Endothelial cell of umbilical vein (primary cell): Measurements from ENCODE around the gene SEMA3G. TPM values are rescaled to one million over a fixed set of nuclear protein-coding genes. Genes with fewer than 3 reads are reported as not detected.

Experiments
- BruUV-seq: library from RNA; stranded (reverse); fragments of 400-500 nt; replicated peaks from 2 replicates; lab custom pipeline; 2021; lab: Mats Ljungman, UMichigan
- CTCF ChIA-PET: fragments of 300-600, 350-600 bp; sonication (Branson Sonifier 250); formaldehyde crosslinking; loops from one replicate; lab custom pipeline; 2021; ENCODE audit warnings: antibody characterized with exemption, inconsistent platforms; lab: Charles Lee
- POLR2A ChIA-PET: fragments of 300-600, 350-600 bp; sonication (Branson Sonifier 250); formaldehyde crosslinking; loops from one replicate; lab custom pipeline; 2021; ENCODE audit warnings: antibody characterized with exemption, inconsistent platforms; lab: Charles Lee
- DNase-seq: peaks from one replicate; pipeline ENCODE4 v3.0.0-alpha.2; 2011; ENCODE audit warnings: low read depth, low spot score
- FAIRE-seq: peaks from 2 replicates; lab custom pipeline; 2011; peaks lifted over from hg19 to GRCh38; lab: Jason Lieb, UNC
- H2AFZ ChIP-seq: 2 replicates; pipeline ENCODE4 v1.6.0; 2012; ENCODE audit warnings: low read depth, low read length, control low read depth, inconsistent platforms
- H3K27ac ChIP-seq: 2 replicates; pipeline ENCODE4 v1.5.1; 2011; ENCODE audit warnings: low read depth, mild to moderate bottlenecking, control low read depth, low read length, moderate library complexity; ENCODE audit not compliant: insufficient read depth
- H3K27me3 ChIP-seq, 2 experiments: 2 replicates each; pipeline versions ENCODE4 v1.6.0 to v1.6.1; 2011; ENCODE audit warnings: low read length in 2 of 2, mixed read lengths in 1 of 2; ENCODE audit not compliant: control insufficient read depth in 2 of 2, insufficient read depth in 2 of 2
- H3K36me3 ChIP-seq, 2 experiments: 2 replicates in 1 of 2; 3 replicates in 1 of 2; pipeline ENCODE4 v1.5.1; 2011; ENCODE audit warnings: low read length in 2 of 2, mild to moderate bottlenecking in 1 of 2, moderate library complexity in 1 of 2; ENCODE audit not compliant: control insufficient read depth in 2 of 2, insufficient read depth in 2 of 2; ENCODE audit errors: extremely low read depth in 1 of 2
- H3K4me1 ChIP-seq: 3 replicates; pipeline ENCODE4 v1.5.1; 2011; ENCODE audit warnings: mild to moderate bottlenecking, low read length; ENCODE audit not compliant: control insufficient read depth, insufficient read depth; ENCODE audit errors: extremely low read depth
- H3K4me2 ChIP-seq: 2 replicates; pipeline ENCODE4 v1.6.1; 2011; ENCODE audit warnings: low read length, control low read depth, mixed read lengths; ENCODE audit not compliant: insufficient read depth
- H3K4me3 ChIP-seq, 3 experiments: fragments of 200-600 bp in 1 of 3; sonication (generic), shearing (Covaris generic) in 1 of 3; replicated peaks in 1 of 3; 2 replicates each; pipeline ENCODE4 v1.5.1; 2011 to 2016; ENCODE audit warnings: control low read depth in 3 of 3, low read length in 3 of 3, mild to moderate bottlenecking in 2 of 3, inconsistent platforms in 1 of 3, low read depth in 1 of 3, moderate library complexity in 1 of 3; ENCODE audit not compliant: insufficient read depth in 1 of 3
- H3K79me2 ChIP-seq: 2 replicates; pipeline ENCODE4 v1.6.0; 2012; ENCODE audit warnings: low read length, inconsistent platforms; ENCODE audit not compliant: control insufficient read depth, insufficient read depth
- H3K9ac ChIP-seq: replicated peaks from 2 replicates; pipeline ENCODE3; 2011; ENCODE audit warnings: low read length, control low read depth; ENCODE audit not compliant: insufficient read depth; ENCODE audit errors: extremely low read depth
- H3K9me1 ChIP-seq: replicated peaks from 3 replicates; pipeline ENCODE4 v1.6.0; 2011; ENCODE audit warnings: mild to moderate bottlenecking, low read length; ENCODE audit not compliant: control insufficient read depth, insufficient read depth; ENCODE audit errors: extremely low read depth
- H3K9me3 ChIP-seq: replicated peaks from 2 replicates; pipeline ENCODE4 v1.5.1; 2012; ENCODE audit warnings: low read length, inconsistent platforms; ENCODE audit not compliant: control insufficient read depth, insufficient read depth
- H4K20me1 ChIP-seq: replicated peaks from 2 replicates; pipeline ENCODE3; 2011; ENCODE audit warnings: mild to moderate bottlenecking, low read length; ENCODE audit not compliant: control insufficient read depth, insufficient read depth; ENCODE audit errors: extremely low read depth
- EZH2 ChIP-seq: IDR thresholded peaks from 2 replicates; pipeline ENCODE4 v1.6.1; 2012; ENCODE audit warnings: borderline replicate concordance, low read depth, mild to moderate bottlenecking, moderate library complexity, low read length, inconsistent platforms; ENCODE audit not compliant: severe bottlenecking
- FOS ChIP-seq: IDR thresholded peaks from 2 replicates; pipeline ENCODE4 v1.6.1; 2011; ENCODE audit warnings: mild to moderate bottlenecking, low read length, moderate library complexity, borderline replicate concordance; ENCODE audit not compliant: insufficient read depth
- GATA2 ChIP-seq: IDR thresholded peaks from 2 replicates; pipeline ENCODE4 v1.7.0; 2011; ENCODE audit warnings: low read depth, mild to moderate bottlenecking, moderate library complexity, mixed read lengths, low read length; ENCODE audit not compliant: insufficient read length, insufficient read depth
- JUN ChIP-seq: IDR thresholded peaks from 2 replicates; pipeline ENCODE4 v1.6.1; 2011; ENCODE audit warnings: borderline replicate concordance, low read depth; ENCODE audit not compliant: insufficient read length, insufficient read depth
- MYC ChIP-seq: IDR thresholded peaks from one replicate; pipeline ENCODE4 v1.6.1; 2011; ENCODE audit warnings: mild to moderate bottlenecking, low read depth, low read length
- POLR2A ChIP-seq: IDR thresholded peaks from 2 replicates; pipeline ENCODE4 v1.6.1; 2012; ENCODE audit warnings: low read depth, mild to moderate bottlenecking, control low read depth, low read length
- POLR2AphosphoS5 ChIP-seq: IDR thresholded peaks from 2 replicates; pipeline ENCODE4 v1.6.1; 2012; ENCODE audit warnings: low read depth, mild to moderate bottlenecking, control low read depth, low read length, moderate library complexity; ENCODE audit not compliant: insufficient read depth
- dilution Hi-C: fragments of 300-500 bp; cut with MboI; formaldehyde crosslinking; loops from one replicate; pipeline ENCODE4 v1.15.0; 2019; ENCODE audit warnings: low sequenced_read_pairs; ENCODE audit not compliant: extremely low pct_ligation_motif_present
- intact Hi-C: fragments of 100-400 bp; cut with micrococcal nuclease; formaldehyde crosslinking; loops from one replicate; pipeline ENCODE4 v1.10.0; 2022
- polyA plus RNA-seq, 4 experiments: library from polyadenylated mRNA; depleted of rRNA in 3 of 4; stranded (reverse) in 3 of 4; unstranded in 1 of 4; fragments of >200 nt; gene quantifications; 2 replicates each; pipeline versions ENCODE4 v1.2.1 to v1.2.3, GENCODE V29; 2011 to 2012; ENCODE audit warnings: missing spikeins in 1 of 4
- total RNA-seq: library from RNA; stranded (reverse); gene quantifications from 2 replicates; pipeline ENCODE4 v1.2.3, GENCODE V29; 2021
- TF ChIP-seq, protein P1 (sequence below), 2 donors: IDR thresholded peaks; 1 replicate in 1 of 2; 2 replicates in 1 of 2; pipeline ENCODE4 v1.5.1; 2011; ENCODE audit warnings: low read length in 2 of 2, mild to moderate bottlenecking in 2 of 2, moderate library complexity in 2 of 2, control low read depth in 1 of 2, inconsistent platforms in 1 of 2, low read depth in 1 of 2; ENCODE audit not compliant: insufficient read depth in 1 of 2; ENCODE audit errors: extremely low read depth in 1 of 2
- TF ChIP-seq, protein P2 (sequence below): IDR thresholded peaks from 2 replicates; pipeline ENCODE4 v1.6.1; 2011; ENCODE audit not compliant: insufficient read depth, insufficient read length

The SEMA3G gene
- total and polyA plus RNA-seq, 2 donors (not counting 3 experiments of a cell fraction or from before 2014, with no cell fraction given), result 22.6 to 27.9 TPM

DNA sequence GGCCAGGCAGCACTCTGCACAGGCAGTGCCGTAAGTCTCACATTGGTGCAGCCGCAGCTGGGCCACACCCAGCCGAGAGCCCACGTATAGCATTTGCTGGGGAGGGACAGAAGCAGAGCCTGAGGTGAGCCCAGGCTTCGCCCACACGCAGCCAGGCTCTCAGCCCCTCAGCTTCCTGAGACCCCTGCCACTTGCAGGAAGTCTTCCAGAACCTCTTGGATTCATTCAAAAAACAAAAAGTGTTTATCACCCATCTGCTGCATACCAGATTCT, 6.9 kb downstream of the SEMA3G start:
- peaks cover under 1% of the 10 kb centered on the region for H3K4me1 ChIP-seq
- no peak overlapping the region for H3K27ac ChIP-seq
- no peak overlapping the region for H3K9ac ChIP-seq
- no peaks in the 10 kb centered on the region for H3K27me3 ChIP-seq
- no peaks in the 10 kb centered on the region for H3K79me2 ChIP-seq
- no peak overlapping the region for H3K4me2 ChIP-seq
- no peaks in the 10 kb centered on the region for H3K9me1 ChIP-seq
- no peak for DNase-seq
- no peak overlapping the region for H3K4me3 ChIP-seq
- H3K9me3 ChIP-seq, result no peaks in the 10 kb centered on the region
- dilution Hi-C loops, result no loop called here
- no TSS peak for BruUV-seq
- TF ChIP-seq, protein P1, sequence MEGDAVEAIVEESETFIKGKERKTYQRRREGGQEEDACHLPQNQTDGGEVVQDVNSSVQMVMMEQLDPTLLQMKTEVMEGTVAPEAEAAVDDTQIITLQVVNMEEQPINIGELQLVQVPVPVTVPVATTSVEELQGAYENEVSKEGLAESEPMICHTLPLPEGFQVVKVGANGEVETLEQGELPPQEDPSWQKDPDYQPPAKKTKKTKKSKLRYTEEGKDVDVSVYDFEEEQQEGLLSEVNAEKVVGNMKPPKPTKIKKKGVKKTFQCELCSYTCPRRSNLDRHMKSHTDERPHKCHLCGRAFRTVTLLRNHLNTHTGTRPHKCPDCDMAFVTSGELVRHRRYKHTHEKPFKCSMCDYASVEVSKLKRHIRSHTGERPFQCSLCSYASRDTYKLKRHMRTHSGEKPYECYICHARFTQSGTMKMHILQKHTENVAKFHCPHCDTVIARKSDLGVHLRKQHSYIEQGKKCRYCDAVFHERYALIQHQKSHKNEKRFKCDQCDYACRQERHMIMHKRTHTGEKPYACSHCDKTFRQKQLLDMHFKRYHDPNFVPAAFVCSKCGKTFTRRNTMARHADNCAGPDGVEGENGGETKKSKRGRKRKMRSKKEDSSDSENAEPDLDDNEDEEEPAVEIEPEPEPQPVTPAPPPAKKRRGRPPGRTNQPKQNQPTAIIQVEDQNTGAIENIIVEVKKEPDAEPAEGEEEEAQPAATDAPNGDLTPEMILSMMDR (IDR thresholded peaks at IDR 0.05; ENCODE audit: extremely low read depth in 1 of 2, insufficient read depth in 1 of 2, low read depth in 1 of 2, low read length in 2 of 2), result no peak
- TF ChIP-seq MYC (no peak), JUN (no peak), FOS (no peak), EZH2 (no peak), POLR2AphosphoS5 (no peak), GATA2 (no peak), POLR2A (no peak)
- TF ChIP-seq, protein P2, sequence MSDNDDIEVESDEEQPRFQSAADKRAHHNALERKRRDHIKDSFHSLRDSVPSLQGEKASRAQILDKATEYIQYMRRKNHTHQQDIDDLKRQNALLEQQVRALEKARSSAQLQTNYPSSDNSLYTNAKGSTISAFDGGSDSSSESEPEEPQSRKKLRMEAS, result no peak
- H2AFZ ChIP-seq, result no peak overlapping the region
- H4K20me1 ChIP-seq, result no peaks in the 10 kb centered on the region
- POLR2A ChIA-PET, result no interaction called here
- H3K36me3 ChIP-seq, result peaks cover 0 to 20% of the 10 kb centered on the region in 2 experiments
- CTCF ChIA-PET, result interaction anchor here (4.6 kb wide), 1 partner anchor 9 kb away, joined by 24 read pairs; the partner anchor contains the start of gene SEMA3G
- no peak for FAIRE-seq
- intact Hi-C loops, result no loop called here
